Activated CD8-positive, alpha-beta memory T cell treated with anti-CD3 and anti-CD28 coated beads, Interleukin-2, amount 10 ng/mL, durations not matched to agents 7 days and 5 days (primary cell): Measurements from ENCODE around the gene ATP9B. TPM values are rescaled to one million over a fixed set of nuclear protein-coding genes. Genes with fewer than 3 reads are reported as not detected.

Source experiments
- ATAC-seq: fragments of 150-1000 bp; cut with Tn5 transposase; one replicate; pipeline ENCODE4 v1.10.0; 2021; ENCODE audit warnings: moderate library complexity
- CTCF ChIA-PET: fragments of 350-600 bp; sonication (Branson Sonifier 250); formaldehyde crosslinking; loops from one replicate; lab custom pipeline; 2021; ENCODE audit warnings: antibody characterized with exemption; lab: Charles Lee
- DNase-seq: peaks from one replicate; pipeline ENCODE4 v3.0.0-alpha.2; 2020
- H3K27ac Mint-ChIP-seq: one replicate; pipeline ENCODE4 v1.8.0; 2021; ENCODE audit warnings: mild to moderate bottlenecking, mixed read lengths
- H3K27me3 Mint-ChIP-seq: one replicate; pipeline ENCODE4 v1.8.0; 2021; ENCODE audit warnings: mixed read lengths
- H3K36me3 Mint-ChIP-seq: one replicate; pipeline ENCODE4 v1.8.0; 2021; ENCODE audit warnings: mild to moderate bottlenecking, mixed read lengths
- H3K4me1 Mint-ChIP-seq: one replicate; pipeline ENCODE4 v1.8.0; 2021; ENCODE audit warnings: mixed read lengths
- H3K4me3 Mint-ChIP-seq: one replicate; pipeline ENCODE4 v1.8.0; 2021; ENCODE audit warnings: mild to moderate bottlenecking, moderate library complexity, mixed read lengths
- H3K9me3 Mint-ChIP-seq: one replicate; pipeline ENCODE4 v1.8.0; 2022; ENCODE audit warnings: low read depth, mixed read lengths
- total RNA-seq, 2 experiments: library from RNA; stranded (reverse); gene quantifications; one replicate each; pipeline ENCODE4 v1.2.3, GENCODE V29; 2021

Gene ATP9B
- total RNA-seq, 2 experiments from 2014 or later, result 21.5 to 31.7 TPM

- DNase-seq (no peak), ATAC-seq (no peak)
- H3K36me3 Mint-ChIP-seq, result peaks cover 19% of the 10 kb centered on the region
- H3K4me1 Mint-ChIP-seq, result peaks cover 7% of the 10 kb centered on the region
- H3K9me3 Mint-ChIP-seq, result no peaks in the 10 kb centered on the region
- no peak overlapping the region for H3K27ac Mint-ChIP-seq
- H3K27me3 Mint-ChIP-seq, result no peaks in the 10 kb centered on the region
- no peak overlapping the region for H3K4me3 Mint-ChIP-seq
- CTCF ChIA-PET, result no interaction called here
Measured at GRCh38 chr18:79410731-79411613, 341.8 kb downstream of the ATP9B start.

GRCh38 chr18:79411614-79412526 is 342.7 kb downstream of the ATP9B start:
- DNase-seq (no peak), ATAC-seq (no peak)
- CTCF ChIA-PET, result no interaction called here
- H3K4me1 Mint-ChIP-seq, result no peaks in the 10 kb centered on the region
- no peaks in the 10 kb centered on the region for H3K9me3 Mint-ChIP-seq
- no peak overlapping the region for H3K4me3 Mint-ChIP-seq
- H3K27ac Mint-ChIP-seq, result no peak overlapping the region
- no peaks in the 10 kb centered on the region for H3K27me3 Mint-ChIP-seq
- H3K36me3 Mint-ChIP-seq, result peaks cover 14% of the 10 kb centered on the region

GRCh38 chr18:79413025-79413424 is 343.8 kb downstream of the ATP9B start:
- H3K36me3 Mint-ChIP-seq, result peaks cover 10% of the 10 kb centered on the region
- H3K4me3 Mint-ChIP-seq, result no peak overlapping the region
- DNase-seq (no peak), ATAC-seq (no peak)
- no peaks in the 10 kb centered on the region for H3K27me3 Mint-ChIP-seq
- no peaks in the 10 kb centered on the region for H3K4me1 Mint-ChIP-seq
- H3K9me3 Mint-ChIP-seq, result no peaks in the 10 kb centered on the region
- CTCF ChIA-PET, result no interaction called here
- H3K27ac Mint-ChIP-seq, result no peak overlapping the region

- CTCF ChIA-PET, result no interaction called here
- H3K27ac Mint-ChIP-seq, result no peak overlapping the region
- DNase-seq (no peak), ATAC-seq (no peak)
- H3K36me3 Mint-ChIP-seq, result peaks cover 10% of the 10 kb centered on the region
- no peak overlapping the region for H3K4me3 Mint-ChIP-seq
- no peaks in the 10 kb centered on the region for H3K9me3 Mint-ChIP-seq
- no peaks in the 10 kb centered on the region for H3K4me1 Mint-ChIP-seq
- H3K27me3 Mint-ChIP-seq, result no peaks in the 10 kb centered on the region
Measured at GRCh38 chr18:79413426-79413825, 344.2 kb downstream of the ATP9B start.

- Mint-ChIP-seq H3K9me3 (no peaks in the 10 kb centered on the region), H3K27ac (no peak overlapping the region), H3K4me1 (no peaks in the 10 kb centered on the region), H3K36me3 (peaks cover 10% of the 10 kb centered on the region), H3K4me3 (no peak overlapping the region), H3K27me3 (no peaks in the 10 kb centered on the region)
- ATAC-seq (no peak), DNase-seq (no peak)
- CTCF ChIA-PET, result interaction anchor here (1.2 kb wide), 2 partner anchors 17 to 20 kb away, joined by 4 read pairs; no protein-coding TSS in a partner anchor
Measured at GRCh38 chr18:79413901-79414300, 344.7 kb downstream of the ATP9B start.

- H3K4me1 Mint-ChIP-seq, result no peaks in the 10 kb centered on the region
- no peak overlapping the region for H3K27ac Mint-ChIP-seq
- H3K9me3 Mint-ChIP-seq, result no peaks in the 10 kb centered on the region
- ATAC-seq (no peak), DNase-seq (no peak)
- no peaks in the 10 kb centered on the region for H3K27me3 Mint-ChIP-seq
- CTCF ChIA-PET, result interaction anchor here (1.1 kb wide), 1 partner anchor 37 kb away, joined by 4 read pairs; no protein-coding TSS in a partner anchor
- peaks cover 10% of the 10 kb centered on the region for H3K36me3 Mint-ChIP-seq
- no peak overlapping the region for H3K4me3 Mint-ChIP-seq
Measured at GRCh38 chr18:79416022-79416676, 347.0 kb downstream of the ATP9B start.

- Mint-ChIP-seq H3K4me3 (no peak overlapping the region), H3K36me3 (peaks cover 8% of the 10 kb centered on the region), H3K27ac (no peak overlapping the region), H3K27me3 (no peaks in the 10 kb centered on the region), H3K4me1 (peaks cover 4% of the 10 kb centered on the region), H3K9me3 (no peaks in the 10 kb centered on the region)
- ATAC-seq (no peak), DNase-seq (no peak)
- CTCF ChIA-PET, result interaction anchor here (1.1 kb wide), 1 partner anchor 37 kb away, joined by 4 read pairs; no protein-coding TSS in a partner anchor
Measured at GRCh38 chr18:79416677-79417052, 347.5 kb downstream of the ATP9B start.

GRCh38 chr18:79418236-79418635 is 349.0 kb downstream of the ATP9B start:
- ATAC-seq (no peak), DNase-seq (no peak)
- Mint-ChIP-seq H3K9me3 (no peaks in the 10 kb centered on the region), H3K4me3 (no peak overlapping the region), H3K4me1 (peaks cover 11% of the 10 kb centered on the region), H3K27ac (no peak overlapping the region), H3K36me3 (peaks cover 6% of the 10 kb centered on the region), H3K27me3 (no peaks in the 10 kb centered on the region)
- CTCF ChIA-PET, result no interaction called here

GRCh38 chr18:79418642-79419041 is 349.4 kb downstream of the ATP9B start:
- no peak overlapping the region for H3K27ac Mint-ChIP-seq
- no peak overlapping the region for H3K4me3 Mint-ChIP-seq
- no peaks in the 10 kb centered on the region for H3K9me3 Mint-ChIP-seq
- ATAC-seq (no peak), DNase-seq (no peak)
- CTCF ChIA-PET, result no interaction called here
- H3K36me3 Mint-ChIP-seq, result peaks cover 5% of the 10 kb centered on the region
- H3K27me3 Mint-ChIP-seq, result no peaks in the 10 kb centered on the region
- peaks cover 11% of the 10 kb centered on the region for H3K4me1 Mint-ChIP-seq

- CTCF ChIA-PET, result no interaction called here
- no peak overlapping the region for H3K27ac Mint-ChIP-seq
- no peak overlapping the region for H3K4me3 Mint-ChIP-seq
- peaks cover 11% of the 10 kb centered on the region for H3K4me1 Mint-ChIP-seq
- DNase-seq (no peak), ATAC-seq (no peak)
- peaks cover 5% of the 10 kb centered on the region for H3K36me3 Mint-ChIP-seq
- no peaks in the 10 kb centered on the region for H3K27me3 Mint-ChIP-seq
- no peaks in the 10 kb centered on the region for H3K9me3 Mint-ChIP-seq
Measured at GRCh38 chr18:79420033-79420745, 351.0 kb downstream of the ATP9B start.

- Mint-ChIP-seq H3K27me3 (no peaks in the 10 kb centered on the region), H3K9me3 (no peaks in the 10 kb centered on the region), H3K36me3 (peaks cover 5% of the 10 kb centered on the region), H3K27ac (peak overlapping the region; percentile 38), H3K4me1 (peaks cover 11% of the 10 kb centered on the region), H3K4me3 (no peak overlapping the region)
- CTCF ChIA-PET, result no interaction called here
- no peak for DNase-seq
- ATAC-seq, result no peak
Measured at GRCh38 chr18:79421275-79421857, 352.2 kb downstream of the ATP9B start.

- Mint-ChIP-seq H3K9me3 (no peaks in the 10 kb centered on the region), H3K4me1 (peaks cover 11% of the 10 kb centered on the region), H3K27me3 (no peaks in the 10 kb centered on the region), H3K4me3 (peak overlapping the region; percentile 2), H3K36me3 (peaks cover 5% of the 10 kb centered on the region), H3K27ac (peak overlapping the region; percentile 38)
- CTCF ChIA-PET, result interaction anchor here (0.8 kb wide), 1 partner anchor 41 kb away, joined by 3 read pairs; no protein-coding TSS in a partner anchor
- DNase-seq (peak; percentile 59), ATAC-seq (peak; percentile 76)
Measured at GRCh38 chr18:79422022-79422782, 353.0 kb downstream of the ATP9B start.
